HG03469 (cell line): ENCODE results near the gene NEUROD1.

Experiments
- ATAC-seq: cut with Tn5 transposase; IDR thresholded peaks from one replicate; pipeline ENCODE4 v1.9.1; 2021; ENCODE audit warnings: mild to moderate bottlenecking, moderate library complexity, moderate number of reproducible peaks; ENCODE audit not compliant: unreplicated experiment

NEUROD1 gene

GRCh38 chr2:181643151-181643550 lies 37.2 kb downstream of the NEUROD1 start:
- ATAC-seq: no peak

GRCh38 chr2:181642086-181642485 lies 38.2 kb downstream of the NEUROD1 start:
- ATAC-seq: no peak

- ATAC-seq: no peak
Measured at GRCh38 chr2:181639686-181640085, 40.6 kb downstream of the NEUROD1 start.

GRCh38 chr2:181632733-181633401 lies 47.5 kb downstream of the NEUROD1 start:
- ATAC-seq: peak; percentile 69

GRCh38 chr2:181628590-181629585 lies 51.4 kb downstream of the NEUROD1 start:
- ATAC-seq: no peak

- ATAC-seq: no peak
Measured at GRCh38 chr2:181627545-181627944, 52.8 kb downstream of the NEUROD1 start.

GRCh38 chr2:181626671-181627070 lies 53.6 kb downstream of the NEUROD1 start:
- no peak for ATAC-seq
